B cell (primary cell): ENCODE measurements around the gene IRF1.

Source experiments
- CTCF ChIP-seq: fragments of 200-600 bp; IDR thresholded peaks from one replicate; pipeline ENCODE4 v1.8.0; 2022; ENCODE audit warnings: antibody characterized with exemption, mild to moderate bottlenecking
- EZH2 ChIP-seq: IDR thresholded peaks from 2 replicates; pipeline ENCODE4 v1.6.1; 2012; ENCODE audit warnings: borderline replicate concordance, low read depth, mild to moderate bottlenecking, moderate library complexity, low read length; ENCODE audit not compliant: insufficient read depth, poor library complexity, severe bottlenecking

DNA sequence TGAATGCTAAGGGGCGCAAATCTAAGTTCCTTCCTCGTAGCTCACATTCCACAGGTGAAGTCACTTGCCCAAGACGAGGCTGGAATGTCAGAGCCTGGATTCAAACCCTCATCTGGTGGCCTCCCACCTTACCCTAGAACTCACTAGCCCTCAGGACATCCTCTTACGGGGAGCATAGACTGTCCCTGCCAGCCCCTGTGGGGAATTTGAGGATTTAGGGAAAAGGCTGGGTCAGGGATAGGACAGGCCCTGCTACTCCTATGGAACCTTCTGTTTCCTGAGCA lies 45.0 kb downstream of the IRF1 start:
- TF ChIP-seq CTCF (no peak), EZH2 (no peak)
